HG03025 (cell line): ENCODE measurements around the gene HKDC1.
"Not testable (repeated sequence)": the region's sequence is repeated elsewhere in the genome, so short reads cannot be mapped to it uniquely, and the experiment has no call there.

Experiments used
- ATAC-seq: cut with Tn5 transposase; IDR thresholded peaks from one replicate; pipeline ENCODE4 v1.9.1; 2021; ENCODE audit warnings: mild to moderate bottlenecking, moderate library complexity; ENCODE audit not compliant: unreplicated experiment, low FRiP score

Gene HKDC1

GRCh38 chr10:69270990-69271389, 50.9 kb downstream of the HKDC1 start:
- no peak for ATAC-seq

DNA sequence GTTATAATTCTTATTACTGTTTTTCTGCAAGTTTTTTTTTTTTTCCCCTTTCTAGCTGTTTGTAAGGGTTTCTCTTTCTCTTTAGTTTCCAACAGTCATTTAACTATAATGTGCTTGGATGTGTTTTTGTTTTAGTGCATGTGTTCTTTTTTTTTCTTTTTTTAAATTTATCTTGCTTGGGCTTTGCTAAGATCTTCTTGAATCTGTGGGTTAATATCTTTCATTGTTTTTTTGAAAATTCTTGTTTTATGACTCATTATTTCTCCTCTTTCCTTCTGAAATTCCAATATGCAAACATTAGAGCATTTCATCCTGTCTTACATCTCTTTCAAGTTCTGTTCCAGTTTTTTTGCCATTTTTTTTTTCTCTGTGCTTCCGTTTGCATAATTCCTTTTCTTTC, 52.5 kb downstream of the HKDC1 start:
- no peak for ATAC-seq

- no peak for ATAC-seq
These were observed 55.3 kb downstream of the HKDC1 start for GRCh38 chr10:69275444-69275843.

- no peak for ATAC-seq
These were observed 56.4 kb downstream of the HKDC1 start for GRCh38 chr10:69276503-69276902.

- no peak for ATAC-seq
These were observed 58.4 kb downstream of the HKDC1 start, which contains the start of gene HK1 for GRCh38 chr10:69278446-69278963. HK1 (plus strand) TSS chr10:69278496.

- no peak for ATAC-seq
These were observed 59.0 kb downstream of the HKDC1 start for GRCh38 chr10:69279110-69279509.

DNA sequence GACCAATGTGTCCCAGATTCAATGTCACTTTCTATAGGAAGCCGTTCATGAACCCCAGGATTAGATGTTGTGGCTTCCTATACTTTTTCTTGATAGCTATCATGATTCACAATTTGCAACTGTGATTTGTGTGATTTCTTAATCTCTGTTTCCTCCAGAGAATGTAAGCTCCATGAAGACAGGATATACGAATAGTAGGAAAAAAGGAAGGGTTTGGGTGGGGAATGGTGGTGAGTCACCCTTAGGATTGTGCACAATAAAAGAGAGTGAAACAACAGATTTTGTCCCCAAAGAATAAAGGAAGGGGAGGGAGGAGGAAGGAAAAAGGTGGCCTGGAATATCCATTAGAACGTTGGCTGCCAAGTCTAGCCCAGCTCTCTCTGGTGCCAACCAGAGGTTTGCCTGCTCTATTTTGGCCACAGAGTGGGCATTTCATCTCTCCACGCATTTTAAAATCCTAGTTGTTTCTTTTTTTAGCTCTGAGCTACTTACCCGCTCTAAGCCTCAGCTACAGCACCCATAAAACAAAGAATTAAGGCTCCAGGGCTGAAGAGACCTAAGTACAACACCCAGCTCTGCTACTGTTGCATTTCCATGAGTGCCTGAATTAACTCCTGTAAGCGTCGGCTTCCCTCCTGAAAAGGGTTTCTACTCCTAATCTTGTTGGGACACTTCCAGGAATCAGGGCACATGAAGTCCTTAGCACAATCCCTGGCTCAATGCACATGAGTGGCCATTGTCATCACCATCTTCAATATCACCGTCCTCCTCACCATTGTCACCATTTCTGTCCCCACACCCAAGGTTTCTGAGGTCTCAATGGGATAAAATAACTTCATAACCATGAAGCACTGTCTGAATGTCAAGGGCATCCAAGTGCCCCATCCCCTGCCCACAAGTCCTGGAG, 61.6 kb downstream of the HKDC1 start:
- ATAC-seq, result no peak

DNA sequence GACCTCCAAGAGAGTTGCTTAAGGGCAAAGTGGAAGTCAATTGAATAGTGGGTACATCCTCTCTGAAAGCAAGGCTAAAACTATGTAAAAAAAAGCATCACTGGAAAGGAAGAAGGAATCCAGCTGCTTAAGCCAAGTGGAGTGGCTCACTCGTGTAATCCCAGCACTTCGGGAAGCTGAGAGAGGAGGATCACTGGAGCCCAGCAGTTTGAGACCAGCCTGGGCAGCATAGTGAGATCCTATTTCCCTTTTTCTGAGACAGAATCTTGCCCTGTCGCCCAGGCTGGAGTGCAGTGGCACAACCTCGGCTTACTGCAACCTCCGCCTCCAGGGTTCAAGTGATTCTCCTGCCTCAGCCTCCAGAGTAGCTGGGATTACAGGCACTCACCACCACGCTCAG, 64.3 kb downstream of the HKDC1 start:
- not testable (repeated sequence) for ATAC-seq

- no peak for ATAC-seq
These were observed 65.6 kb downstream of the HKDC1 start for GRCh38 chr10:69285699-69286098.

DNA sequence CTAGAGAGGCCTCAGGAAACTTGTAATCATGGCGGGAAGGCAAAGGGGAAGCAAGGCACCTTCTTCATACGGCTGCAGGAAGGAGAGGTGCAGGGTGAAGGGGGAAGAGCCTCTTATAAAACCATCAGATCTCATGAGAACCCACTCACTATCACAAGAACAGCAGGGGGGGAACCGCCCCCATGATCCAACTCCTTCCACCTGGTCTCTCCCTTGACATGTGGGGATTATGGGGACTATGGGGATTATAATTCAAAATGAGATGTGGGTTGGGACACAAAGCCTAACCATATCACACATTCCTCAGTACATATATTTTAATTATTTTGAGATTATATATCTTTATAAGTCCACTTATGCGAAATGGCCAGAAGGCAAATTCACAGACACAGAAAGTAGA, 67.0 kb downstream of the HKDC1 start:
- no peak for ATAC-seq

DNA sequence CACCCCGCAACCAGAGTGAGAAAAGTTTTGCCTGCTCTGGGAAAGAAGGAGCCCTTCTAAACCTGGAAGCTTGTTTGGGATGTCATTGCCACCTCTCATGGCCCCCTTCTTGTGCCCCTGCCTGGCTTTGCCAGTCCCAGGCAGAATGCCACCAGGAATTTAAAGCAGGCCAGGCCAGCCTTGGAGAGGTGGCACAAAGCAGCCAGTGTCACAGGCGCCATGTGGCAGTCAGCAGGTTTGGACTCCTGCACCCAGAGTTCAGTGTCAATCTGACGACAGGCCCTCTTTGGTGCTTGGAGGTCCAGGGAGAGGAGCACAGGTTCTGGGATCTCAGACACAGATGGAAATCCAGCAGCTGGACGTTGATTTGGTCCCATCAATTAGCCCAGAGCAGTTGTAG, 70.9 kb downstream of the HKDC1 start:
- ATAC-seq, result no peak

DNA sequence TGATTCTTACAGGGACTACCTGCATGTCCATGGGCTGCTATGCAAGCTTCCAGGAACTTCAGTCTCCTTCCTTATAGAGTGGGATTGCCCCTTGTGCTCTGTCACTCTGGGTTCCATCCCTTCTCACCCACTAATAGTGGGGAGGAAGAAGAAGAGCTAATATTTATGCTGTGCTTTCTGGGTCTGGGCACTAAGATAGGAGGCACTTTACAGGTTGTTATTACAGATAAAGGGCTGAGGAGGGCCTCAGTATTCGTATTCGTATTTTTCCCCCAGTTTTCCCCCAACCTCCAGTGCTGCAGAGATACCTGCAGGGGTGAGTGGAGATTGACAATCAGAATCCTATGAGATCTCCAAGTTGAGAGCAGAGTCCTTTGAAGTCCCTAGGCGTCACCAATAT, 72.3 kb downstream of the HKDC1 start:
- ATAC-seq, result no peak

GRCh38 chr10:69295027-69295636, 75.0 kb downstream of the HKDC1 start:
- ATAC-seq, result no peak

DNA sequence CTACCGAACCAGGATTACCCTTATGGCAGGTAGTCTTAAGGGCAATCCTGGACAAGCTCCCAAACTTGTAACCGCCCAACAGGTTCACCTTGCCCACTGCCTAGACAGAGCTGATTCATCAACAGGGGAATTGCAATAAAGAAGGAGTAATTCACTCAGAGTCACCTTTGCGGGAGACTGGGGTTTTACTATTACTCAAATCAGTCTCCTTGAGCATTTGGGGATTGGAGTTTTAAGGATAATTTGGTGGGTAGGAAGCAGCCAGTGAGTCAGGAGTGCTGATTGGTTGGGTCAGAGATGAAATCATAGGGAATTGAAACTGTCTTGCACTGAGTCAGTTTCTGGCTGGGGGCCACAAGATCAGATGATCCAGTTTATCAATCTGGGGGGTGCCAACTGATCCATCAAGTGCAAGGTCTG, 83.5 kb downstream of the HKDC1 start:
- ATAC-seq, result no peak

- ATAC-seq, result no peak
These were observed 86.3 kb downstream of the HKDC1 start for GRCh38 chr10:69306421-69306820.

- no peak for ATAC-seq
These were observed 87.3 kb downstream of the HKDC1 start for GRCh38 chr10:69307434-69307833.

GRCh38 chr10:69308304-69308703, 88.2 kb downstream of the HKDC1 start:
- not testable (repeated sequence) for ATAC-seq

- ATAC-seq, result no peak
These were observed 91.2 kb downstream of the HKDC1 start for GRCh38 chr10:69311309-69311708.

DNA sequence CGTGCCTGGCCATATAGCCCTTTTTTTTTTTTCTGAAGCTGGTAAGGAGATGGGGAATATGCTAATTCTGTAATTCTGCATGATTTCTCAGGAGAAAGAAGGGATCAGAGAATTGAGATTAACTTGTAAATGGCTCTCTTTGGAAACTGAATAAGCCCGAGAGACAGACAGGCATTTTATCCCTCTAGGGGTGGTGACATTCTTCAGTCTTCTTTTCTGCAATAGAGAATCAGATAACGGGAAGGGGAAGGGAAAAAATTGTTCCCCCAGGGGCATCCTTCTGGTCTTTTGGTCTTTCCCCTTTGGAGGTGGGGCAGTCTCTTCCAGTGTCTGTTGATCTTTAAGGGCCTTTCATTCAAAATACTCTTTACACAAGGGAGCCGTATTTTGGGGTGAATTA, 92.4 kb downstream of the HKDC1 start:
- no peak for ATAC-seq

GRCh38 chr10:69315100-69315542, 95.0 kb downstream of the HKDC1 start:
- ATAC-seq, result no peak

DNA sequence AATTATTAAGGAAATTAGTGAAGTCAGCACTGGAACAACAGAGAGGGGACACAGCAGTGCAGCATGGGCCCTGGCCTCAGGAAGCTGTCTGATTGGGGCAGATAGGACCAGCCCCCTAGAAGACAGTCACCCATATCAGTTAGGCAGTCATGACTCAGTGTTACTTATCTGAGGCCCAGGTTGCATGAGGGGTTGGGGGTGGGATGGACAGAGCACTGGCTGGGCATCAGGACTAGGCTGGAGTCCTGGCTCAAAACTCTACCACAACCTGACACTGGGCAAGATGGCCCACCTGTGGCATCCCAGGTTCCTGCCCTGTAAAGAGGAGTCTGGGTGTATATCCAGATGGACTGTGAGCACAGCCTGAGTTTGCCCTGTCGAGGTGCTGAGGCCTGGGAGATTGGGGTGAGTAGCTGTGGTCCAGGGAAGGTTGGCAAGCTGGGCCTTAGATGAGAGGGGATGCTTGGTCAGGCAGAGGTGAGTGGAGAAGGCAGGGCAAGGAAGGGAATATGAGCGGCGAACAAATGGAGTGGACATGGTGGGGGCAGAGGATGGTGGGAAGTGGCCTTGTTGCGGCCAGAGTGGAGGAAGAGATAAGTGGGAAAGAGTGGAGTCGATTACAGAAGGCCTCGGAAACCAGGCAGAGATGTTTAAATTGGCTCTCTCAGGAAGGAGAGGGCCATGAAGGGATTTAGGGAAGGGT, 95.6 kb downstream of the HKDC1 start:
- no peak for ATAC-seq
